ENCODE results near the gene CPNE8. TPM values are rescaled to one million over a fixed set of nuclear protein-coding genes. Genes with fewer than 3 reads are reported as not detected.

The CPNE8 gene
- total RNA-seq: 1 to 10 TPM; 6.1 to 7.2 TPM

- H3K9me3 Mint-ChIP-seq: peaks cover 0 to 5% of the 10 kb centered on the region in 2 donors
- DNase-seq (ENCODE audit: low spot score in 2 of 2): peak; percentile 54 to 62
- peak within 1 kb of the TSS; percentile 89 for H3K27ac Mint-ChIP-seq
- H3K36me3 Mint-ChIP-seq: peaks cover 5 to 9% of the 10 kb centered on the region in 2 donors
- peak; percentile 53 to 59 for ATAC-seq
Measured at GRCh38 chr12:38905480-38906351, at the start of gene CPNE8. Gene CPNE8 (minus strand): TSS chr12:38905591. CDS start chr12:38905534, 57 bp downstream.

- no peak for DNase-seq (ENCODE audit: low spot score in 2 of 2)
- no peaks in the 10 kb centered on the region for H3K36me3 Mint-ChIP-seq
- H3K27ac Mint-ChIP-seq: no peak overlapping the region
- no peak for ATAC-seq
- peaks cover 0 to 4% of the 10 kb centered on the region in 2 donors for H3K9me3 Mint-ChIP-seq
Measured at GRCh38 chr12:38954238-38954873, 49.0 kb upstream of the CPNE8 start.

GRCh38 chr12:38949363-38949762 lies 44.0 kb upstream of the CPNE8 start:
- ATAC-seq (no peak), DNase-seq (ENCODE audit: low spot score in 2 of 2) (no peak)
- H3K27ac Mint-ChIP-seq: no peak overlapping the region
- no peaks in the 10 kb centered on the region for H3K36me3 Mint-ChIP-seq
- peaks cover 4 to 7% of the 10 kb centered on the region in 2 donors for H3K9me3 Mint-ChIP-seq

GRCh38 chr12:38934686-38935085 lies 29.3 kb upstream of the CPNE8 start:
- Mint-ChIP-seq H3K36me3 (peaks cover 0 to 5% of the 10 kb centered on the region in 2 donors), H3K27ac (no peak overlapping the region), H3K9me3 (peaks cover 6 to 7% of the 10 kb centered on the region in 2 donors)
- DNase-seq (ENCODE audit: low spot score in 2 of 2) (no peak), ATAC-seq (peak in 1 of 2 donors; percentile 40)

GRCh38 chr12:38934078-38934584 lies 28.7 kb upstream of the CPNE8 start:
- ATAC-seq (no peak), DNase-seq (ENCODE audit: low spot score in 2 of 2) (no peak)
- peaks cover 6 to 7% of the 10 kb centered on the region in 2 donors for H3K9me3 Mint-ChIP-seq
- no peak overlapping the region for H3K27ac Mint-ChIP-seq
- H3K36me3 Mint-ChIP-seq: peaks cover 0 to 5% of the 10 kb centered on the region in 2 donors

- Mint-ChIP-seq H3K36me3 (peaks cover 0 to 5% of the 10 kb centered on the region in 2 donors), H3K9me3 (peaks cover 0 to 3% of the 10 kb centered on the region in 2 donors), H3K27ac (no peak overlapping the region)
- no peak for DNase-seq (ENCODE audit: low spot score in 2 of 2)
- no peak for ATAC-seq
Measured at GRCh38 chr12:38932320-38932719, 26.9 kb upstream of the CPNE8 start.

GRCh38 chr12:38931461-38931860 lies 26.1 kb upstream of the CPNE8 start:
- DNase-seq (ENCODE audit: low spot score in 2 of 2): no peak
- Mint-ChIP-seq H3K36me3 (peaks cover 0 to 5% of the 10 kb centered on the region in 2 donors), H3K9me3 (peaks cover 0 to 3% of the 10 kb centered on the region in 2 donors), H3K27ac (no peak overlapping the region)
- ATAC-seq: peak in 1 of 2 donors; percentile 56

GRCh38 chr12:38930990-38931389 lies 25.6 kb upstream of the CPNE8 start:
- H3K36me3 Mint-ChIP-seq: peaks cover 0 to 5% of the 10 kb centered on the region in 2 donors
- ATAC-seq: peak in 1 of 2 donors; percentile 40
- H3K27ac Mint-ChIP-seq: peak overlapping the region in 1 of 2 donors; percentile 1
- H3K9me3 Mint-ChIP-seq: peaks cover 0 to 3% of the 10 kb centered on the region in 2 donors
- DNase-seq (ENCODE audit: low spot score in 2 of 2): no peak

- ATAC-seq: no peak
- no peaks in the 10 kb centered on the region for H3K9me3 Mint-ChIP-seq
- no peak overlapping the region for H3K27ac Mint-ChIP-seq
- DNase-seq (ENCODE audit: low spot score in 2 of 2): no peak
- H3K36me3 Mint-ChIP-seq: no peaks in the 10 kb centered on the region
Measured at GRCh38 chr12:38926501-38926900, 21.1 kb upstream of the CPNE8 start.

- DNase-seq (ENCODE audit: low spot score in 2 of 2): no peak
- Mint-ChIP-seq H3K36me3 (no peaks in the 10 kb centered on the region), H3K9me3 (no peaks in the 10 kb centered on the region), H3K27ac (no peak overlapping the region)
- ATAC-seq: peak; percentile 39 to 77
Measured at GRCh38 chr12:38921025-38921677, 15.8 kb upstream of the CPNE8 start.

GRCh38 chr12:38919191-38919590 lies 13.8 kb upstream of the CPNE8 start:
- ATAC-seq (no peak), DNase-seq (ENCODE audit: low spot score in 2 of 2) (no peak)
- no peaks in the 10 kb centered on the region for H3K9me3 Mint-ChIP-seq
- no peak overlapping the region for H3K27ac Mint-ChIP-seq
- no peaks in the 10 kb centered on the region for H3K36me3 Mint-ChIP-seq

- Mint-ChIP-seq H3K27ac (no peak overlapping the region), H3K9me3 (peaks cover 0 to 3% of the 10 kb centered on the region in 2 donors), H3K36me3 (no peaks in the 10 kb centered on the region)
- DNase-seq (ENCODE audit: low spot score in 2 of 2) (no peak), ATAC-seq (no peak)
Measured at GRCh38 chr12:38915429-38916182, 10.2 kb upstream of the CPNE8 start.

GRCh38 chr12:38912116-38912515 lies 6.7 kb upstream of the CPNE8 start:
- Mint-ChIP-seq H3K27ac (no peak overlapping the region), H3K36me3 (peaks cover 0 to 2% of the 10 kb centered on the region in 2 donors), H3K9me3 (peaks cover 0 to 3% of the 10 kb centered on the region in 2 donors)
- no peak for ATAC-seq
- no peak for DNase-seq (ENCODE audit: low spot score in 2 of 2)

- ATAC-seq (no peak), DNase-seq (ENCODE audit: low spot score in 2 of 2) (no peak)
- H3K9me3 Mint-ChIP-seq: peaks cover 0 to 3% of the 10 kb centered on the region in 2 donors
- peaks cover 0 to 4% of the 10 kb centered on the region in 2 donors for H3K36me3 Mint-ChIP-seq
- no peak overlapping the region for H3K27ac Mint-ChIP-seq
Measured at GRCh38 chr12:38911611-38912010, 6.2 kb upstream of the CPNE8 start.

GRCh38 chr12:38907201-38907923 lies 2.0 kb upstream of the CPNE8 start:
- no peaks in the 10 kb centered on the region for H3K9me3 Mint-ChIP-seq
- ATAC-seq: peak in 1 of 2 donors; percentile 7
- peaks cover 0 to 9% of the 10 kb centered on the region in 2 donors for H3K36me3 Mint-ChIP-seq
- H3K27ac Mint-ChIP-seq: peak overlapping the region; percentile 2 to 89
- DNase-seq (ENCODE audit: low spot score in 2 of 2): no peak
